Measurements from ENCODE around the gene AMH.

Gene AMH

GRCh38 chr19:2236314-2237050, 12.6 kb upstream of the AMH start, which contains the start of the genes PLEKHJ1 and SF3A2:
Gene PLEKHJ1 (minus strand): TSS chr19:2236329. CDS start chr19:2236248, 81 bp downstream.
Gene SF3A2 (plus strand): TSS chr19:2236824. CDS start chr19:2243419, 6,595 bp downstream.
- Mint-ChIP-seq H3K4me3 (peak within 1 kb of the TSS; percentile 94), H3K9me3 (no peaks in the 10 kb centered on the region), H3K27me3 (no peaks in the 10 kb centered on the region), H3K4me1 (ENCODE audit: low read depth) (peaks cover 68% of the 10 kb centered on the region), H3K27ac (peak within 1 kb of the TSS; percentile 96), H3K36me3 (ENCODE audit: low read depth) (peaks cover 90% of the 10 kb centered on the region)
- DNase-seq, result peak; percentile 100

GRCh38 chr19:2237051-2237868, 11.9 kb upstream of the AMH start:
- peak overlapping the region; percentile 96 for H3K27ac Mint-ChIP-seq
- H3K4me3 Mint-ChIP-seq, result peak overlapping the region; percentile 94
- DNase-seq, result no peak
- H3K27me3 Mint-ChIP-seq, result no peaks in the 10 kb centered on the region
- peaks cover 75% of the 10 kb centered on the region for H3K4me1 Mint-ChIP-seq (ENCODE audit: low read depth)
- no peaks in the 10 kb centered on the region for H3K9me3 Mint-ChIP-seq
- H3K36me3 Mint-ChIP-seq (ENCODE audit: low read depth), result peaks cover 88% of the 10 kb centered on the region

- no peak for DNase-seq
- no peaks in the 10 kb centered on the region for H3K9me3 Mint-ChIP-seq
- H3K4me1 Mint-ChIP-seq (ENCODE audit: low read depth), result peaks cover 77% of the 10 kb centered on the region
- H3K36me3 Mint-ChIP-seq (ENCODE audit: low read depth), result peaks cover 88% of the 10 kb centered on the region
- peak overlapping the region; percentile 94 for H3K4me3 Mint-ChIP-seq
- H3K27ac Mint-ChIP-seq, result peak overlapping the region; percentile 96
- H3K27me3 Mint-ChIP-seq, result no peaks in the 10 kb centered on the region
These were observed 11.3 kb upstream of the AMH start for GRCh38 chr19:2237869-2238153.

GRCh38 chr19:2239173-2239572, 9.9 kb upstream of the AMH start:
- Mint-ChIP-seq H3K9me3 (no peaks in the 10 kb centered on the region), H3K4me3 (peak overlapping the region; percentile 94), H3K4me1 (ENCODE audit: low read depth) (peaks cover 68% of the 10 kb centered on the region), H3K36me3 (ENCODE audit: low read depth) (peaks cover 88% of the 10 kb centered on the region), H3K27ac (peak overlapping the region; percentile 96), H3K27me3 (no peaks in the 10 kb centered on the region)
- no peak for DNase-seq

GRCh38 chr19:2239771-2240770, 9.1 kb upstream of the AMH start:
- H3K4me3 Mint-ChIP-seq, result peak overlapping the region; percentile 94
- peak overlapping the region; percentile 96 for H3K27ac Mint-ChIP-seq
- H3K4me1 Mint-ChIP-seq (ENCODE audit: low read depth), result peaks cover 59% of the 10 kb centered on the region
- peaks cover 89% of the 10 kb centered on the region for H3K36me3 Mint-ChIP-seq (ENCODE audit: low read depth)
- no peaks in the 10 kb centered on the region for H3K9me3 Mint-ChIP-seq
- H3K27me3 Mint-ChIP-seq, result no peaks in the 10 kb centered on the region
- DNase-seq, result no peak

- peaks cover 95% of the 10 kb centered on the region for H3K36me3 Mint-ChIP-seq (ENCODE audit: low read depth)
- no peaks in the 10 kb centered on the region for H3K9me3 Mint-ChIP-seq
- no peak for DNase-seq
- peak overlapping the region; percentile 96 for H3K27ac Mint-ChIP-seq
- H3K27me3 Mint-ChIP-seq, result no peaks in the 10 kb centered on the region
- H3K4me1 Mint-ChIP-seq (ENCODE audit: low read depth), result peaks cover 56% of the 10 kb centered on the region
- peak overlapping the region; percentile 94 for H3K4me3 Mint-ChIP-seq
These were observed 8.0 kb upstream of the AMH start for GRCh38 chr19:2240881-2241760.

GRCh38 chr19:2242092-2242537, 7.0 kb upstream of the AMH start:
- Mint-ChIP-seq H3K36me3 (ENCODE audit: low read depth) (peaks cover 98% of the 10 kb centered on the region), H3K27ac (peak overlapping the region; percentile 67), H3K4me1 (ENCODE audit: low read depth) (peaks cover 52% of the 10 kb centered on the region), H3K4me3 (no peak overlapping the region), H3K9me3 (no peaks in the 10 kb centered on the region), H3K27me3 (no peaks in the 10 kb centered on the region)
- no peak for DNase-seq

- H3K27me3 Mint-ChIP-seq, result no peaks in the 10 kb centered on the region
- H3K9me3 Mint-ChIP-seq, result no peaks in the 10 kb centered on the region
- H3K4me1 Mint-ChIP-seq (ENCODE audit: low read depth), result peaks cover 48% of the 10 kb centered on the region
- peak overlapping the region; percentile 44 for H3K27ac Mint-ChIP-seq
- H3K4me3 Mint-ChIP-seq, result no peak overlapping the region
- peaks cover 98% of the 10 kb centered on the region for H3K36me3 Mint-ChIP-seq (ENCODE audit: low read depth)
- DNase-seq, result no peak
These were observed 6.3 kb upstream of the AMH start for GRCh38 chr19:2242816-2243215.

DNA sequence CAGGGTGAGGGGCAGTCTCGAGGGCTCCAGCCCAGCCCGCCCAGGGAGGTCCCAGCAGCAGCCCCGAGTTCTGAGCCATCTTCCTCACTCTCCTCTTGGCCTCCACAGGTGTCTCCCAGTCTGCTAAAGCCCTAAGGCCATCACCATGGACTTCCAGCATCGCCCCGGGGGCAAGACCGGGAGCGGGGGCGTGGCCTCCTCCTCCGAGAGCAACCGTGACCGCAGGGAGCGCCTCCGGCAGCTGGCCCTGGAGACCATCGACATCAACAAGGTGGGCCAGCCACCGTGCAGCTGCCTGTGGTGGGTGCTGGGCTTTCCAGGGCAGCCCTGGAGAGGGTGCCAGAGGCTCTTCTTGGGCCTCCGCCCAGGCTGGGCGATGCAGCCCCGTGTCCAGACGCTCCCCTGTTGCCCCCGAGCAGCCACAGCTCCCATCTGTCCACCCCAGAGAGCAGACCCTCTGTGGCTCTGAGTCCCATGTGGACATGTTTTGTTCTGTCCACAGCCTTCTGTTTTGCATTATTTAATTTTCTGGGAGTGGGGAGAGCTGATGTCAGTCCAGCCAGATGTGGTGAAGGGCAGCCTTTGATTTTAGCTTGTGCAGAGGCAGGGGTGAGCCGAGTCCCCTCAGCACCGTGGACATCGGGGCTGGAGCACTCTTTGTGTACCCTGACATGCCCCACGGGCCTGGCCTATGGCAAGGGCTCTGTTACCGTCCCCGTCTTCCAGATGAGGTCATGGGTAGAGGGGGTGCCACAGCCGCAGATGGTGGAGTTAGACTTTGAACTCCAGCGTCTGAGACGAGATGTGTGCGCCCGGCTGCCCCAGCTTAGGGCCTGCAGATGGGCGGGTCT, 5.6 kb upstream of the AMH start:
- Mint-ChIP-seq H3K4me3 (no peak overlapping the region), H3K27ac (no peak overlapping the region), H3K27me3 (no peaks in the 10 kb centered on the region), H3K4me1 (ENCODE audit: low read depth) (peaks cover 42% of the 10 kb centered on the region), H3K36me3 (ENCODE audit: low read depth) (peaks cover 94% of the 10 kb centered on the region), H3K9me3 (no peaks in the 10 kb centered on the region)
- DNase-seq, result no peak

GRCh38 chr19:2244125-2244411, 5.1 kb upstream of the AMH start:
- Mint-ChIP-seq H3K4me3 (no peak overlapping the region), H3K4me1 (ENCODE audit: low read depth) (peaks cover 36% of the 10 kb centered on the region), H3K27ac (no peak overlapping the region), H3K27me3 (no peaks in the 10 kb centered on the region), H3K36me3 (ENCODE audit: low read depth) (peaks cover 94% of the 10 kb centered on the region), H3K9me3 (no peaks in the 10 kb centered on the region)
- no peak for DNase-seq

DNA sequence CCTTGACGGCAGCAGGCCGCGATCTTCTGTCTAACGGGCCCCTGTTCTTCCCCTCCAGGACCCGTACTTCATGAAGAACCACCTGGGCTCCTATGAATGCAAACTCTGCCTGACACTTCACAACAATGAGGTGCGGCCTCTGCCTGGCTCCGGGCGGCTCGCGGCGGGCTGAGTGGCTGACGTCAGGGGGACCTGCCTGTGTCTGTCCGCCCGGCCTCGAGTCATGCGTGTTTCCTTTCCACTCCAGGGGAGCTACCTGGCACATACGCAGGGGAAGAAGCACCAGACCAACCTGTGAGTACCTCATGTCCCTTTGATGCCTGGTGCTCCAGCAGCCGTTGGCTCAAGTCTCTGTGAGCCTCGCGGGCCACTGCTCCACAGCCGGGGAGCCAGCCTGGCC, 4.6 kb upstream of the AMH start:
- Mint-ChIP-seq H3K27ac (no peak overlapping the region), H3K27me3 (no peaks in the 10 kb centered on the region), H3K4me3 (no peak overlapping the region), H3K36me3 (ENCODE audit: low read depth) (peaks cover 90% of the 10 kb centered on the region), H3K9me3 (no peaks in the 10 kb centered on the region), H3K4me1 (ENCODE audit: low read depth) (peaks cover 32% of the 10 kb centered on the region)
- no peak for DNase-seq

DNA sequence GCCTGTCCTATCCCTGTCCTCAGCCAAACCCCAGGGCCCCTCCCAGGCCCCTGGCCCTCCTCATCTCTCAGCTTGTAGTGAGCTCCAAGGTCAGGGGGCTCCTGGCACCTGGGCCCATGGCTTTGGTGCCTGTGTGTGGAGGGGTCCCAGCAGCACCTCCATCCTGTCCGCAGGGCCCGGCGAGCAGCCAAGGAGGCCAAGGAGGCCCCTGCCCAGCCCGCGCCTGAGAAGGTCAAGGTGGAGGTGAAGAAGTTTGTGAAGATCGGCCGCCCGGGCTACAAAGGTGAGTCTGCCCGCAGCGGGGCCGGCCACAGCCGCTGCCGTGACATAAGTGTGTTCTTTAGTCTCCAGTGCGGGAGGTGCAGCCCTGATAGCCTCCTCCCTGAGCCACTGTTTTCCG, 3.9 kb upstream of the AMH start:
- no peak overlapping the region for H3K27ac Mint-ChIP-seq
- peaks cover 82% of the 10 kb centered on the region for H3K36me3 Mint-ChIP-seq (ENCODE audit: low read depth)
- H3K4me3 Mint-ChIP-seq, result no peak overlapping the region
- H3K9me3 Mint-ChIP-seq, result no peaks in the 10 kb centered on the region
- peaks cover 3% of the 10 kb centered on the region for H3K27me3 Mint-ChIP-seq
- H3K4me1 Mint-ChIP-seq (ENCODE audit: low read depth), result peaks cover 27% of the 10 kb centered on the region
- no peak for DNase-seq

DNA sequence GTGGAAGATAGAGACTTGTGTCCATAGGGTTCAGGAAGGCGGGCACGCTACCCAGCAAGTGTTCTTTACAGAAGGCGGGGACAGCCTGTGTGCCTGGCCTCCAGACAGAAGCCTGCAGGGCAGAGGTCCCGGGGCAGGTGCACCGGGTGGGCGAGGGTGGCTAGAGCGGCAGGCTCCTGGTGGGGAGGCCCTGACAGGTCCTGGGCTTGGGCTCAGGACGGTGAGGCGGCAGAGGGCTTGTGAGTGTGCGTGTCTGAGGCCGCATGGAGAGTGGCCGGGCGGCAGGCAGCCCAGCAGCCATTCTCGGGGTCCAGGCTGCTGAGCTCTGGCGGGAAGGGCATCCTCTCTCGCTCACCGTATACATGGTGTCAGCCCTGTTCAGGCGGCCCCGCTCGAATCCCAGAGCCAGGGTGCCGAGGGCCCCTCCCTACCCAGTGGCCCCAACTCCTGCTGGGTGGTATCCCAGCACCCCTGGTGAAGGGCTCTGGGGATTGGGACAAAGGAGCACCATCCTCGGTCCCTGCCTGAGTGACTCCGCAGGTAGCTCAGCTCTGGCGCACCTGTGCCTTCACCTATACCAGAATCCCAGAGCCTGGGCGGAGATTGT, 3.0 kb upstream of the AMH start:
- Mint-ChIP-seq H3K4me3 (no peak overlapping the region), H3K4me1 (ENCODE audit: low read depth) (peaks cover 18% of the 10 kb centered on the region), H3K27me3 (peaks cover 5% of the 10 kb centered on the region), H3K9me3 (no peaks in the 10 kb centered on the region), H3K27ac (no peak overlapping the region), H3K36me3 (ENCODE audit: low read depth) (peaks cover 73% of the 10 kb centered on the region)
- DNase-seq, result no peak
